ENCODE data around the gene ZNF519.
"Not testable (repeated sequence)": the region's sequence is repeated elsewhere in the genome, so short reads cannot be mapped to it uniquely, and the experiment has no call there.

Gene ZNF519

DNA sequence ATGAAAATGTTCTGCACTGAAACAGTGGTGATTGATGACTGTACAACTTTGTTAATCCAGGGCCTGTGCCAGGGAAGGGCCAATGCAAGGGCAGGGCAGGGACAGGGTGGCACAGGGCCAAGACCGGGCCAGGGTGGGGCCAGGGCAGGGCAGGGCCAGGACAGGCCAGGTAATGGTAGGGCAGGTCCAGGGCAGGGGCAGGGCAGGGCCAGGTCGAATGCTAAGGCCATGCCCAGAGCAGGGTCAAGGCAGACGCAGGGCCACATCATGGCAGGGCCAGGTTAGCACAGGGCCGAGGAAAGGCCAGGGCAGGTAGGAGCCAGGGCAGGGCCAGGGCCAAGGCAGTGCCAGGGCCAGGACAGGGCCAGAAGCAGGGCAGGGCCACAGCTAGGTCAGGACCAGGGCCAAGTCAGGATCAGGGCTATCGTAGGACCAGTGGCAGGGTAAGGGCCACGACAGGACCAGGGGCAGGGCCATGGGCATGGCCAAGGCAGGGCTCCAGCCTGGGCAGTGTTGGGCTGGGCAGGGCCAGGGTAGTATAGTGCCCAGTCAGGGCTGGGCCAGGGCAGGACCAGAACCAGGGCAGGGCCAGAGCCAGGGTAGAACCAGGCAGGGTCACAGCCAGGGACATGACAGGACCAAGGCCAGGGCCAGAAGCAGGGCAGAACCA is 38.3 kb upstream of the ZNF519 start:
- H3K9ac ChIP-seq (ENCODE audit: low read depth, low read length); H3K36me3 ChIP-seq (ENCODE audit: control insufficient read depth, insufficient read depth, low read length); H3K9me3 ChIP-seq (ENCODE audit: control insufficient read depth, insufficient read depth, low read length); H3K27me3 ChIP-seq (ENCODE audit: control insufficient read depth, insufficient read depth, low read length); H3K4me3 ChIP-seq (ENCODE audit: low read depth, low read length); H3K4me1 ChIP-seq (ENCODE audit: control insufficient read depth, insufficient read depth, low read length): not testable (repeated sequence)

DNA sequence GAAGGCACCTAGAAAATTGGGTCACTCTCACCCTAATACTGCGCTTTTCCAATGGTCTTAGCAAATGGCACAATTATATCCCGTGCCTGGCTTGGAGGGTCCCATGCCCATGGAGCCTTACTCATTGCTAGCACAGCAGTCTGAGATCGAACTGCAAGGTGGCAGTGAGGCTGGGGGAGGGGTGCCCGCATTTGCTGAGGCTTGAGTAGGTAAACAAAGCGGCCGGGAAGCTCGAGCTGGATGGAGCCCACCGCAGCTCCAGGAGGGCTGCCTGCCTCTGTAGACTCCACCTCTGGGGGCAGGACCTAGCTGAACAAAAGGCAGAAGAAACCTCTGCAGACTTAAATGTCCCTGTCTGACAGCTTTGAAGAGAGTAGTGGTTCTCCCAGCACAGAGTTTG is 30.7 kb upstream of the ZNF519 start:
- not testable (repeated sequence) for H3K4me3 ChIP-seq (ENCODE audit: low read depth, low read length); H3K9ac ChIP-seq (ENCODE audit: low read depth, low read length); H3K4me1 ChIP-seq (ENCODE audit: control insufficient read depth, insufficient read depth, low read length); H3K36me3 ChIP-seq (ENCODE audit: control insufficient read depth, insufficient read depth, low read length); H3K9me3 ChIP-seq (ENCODE audit: control insufficient read depth, insufficient read depth, low read length); H3K27me3 ChIP-seq (ENCODE audit: control insufficient read depth, insufficient read depth, low read length)

DNA sequence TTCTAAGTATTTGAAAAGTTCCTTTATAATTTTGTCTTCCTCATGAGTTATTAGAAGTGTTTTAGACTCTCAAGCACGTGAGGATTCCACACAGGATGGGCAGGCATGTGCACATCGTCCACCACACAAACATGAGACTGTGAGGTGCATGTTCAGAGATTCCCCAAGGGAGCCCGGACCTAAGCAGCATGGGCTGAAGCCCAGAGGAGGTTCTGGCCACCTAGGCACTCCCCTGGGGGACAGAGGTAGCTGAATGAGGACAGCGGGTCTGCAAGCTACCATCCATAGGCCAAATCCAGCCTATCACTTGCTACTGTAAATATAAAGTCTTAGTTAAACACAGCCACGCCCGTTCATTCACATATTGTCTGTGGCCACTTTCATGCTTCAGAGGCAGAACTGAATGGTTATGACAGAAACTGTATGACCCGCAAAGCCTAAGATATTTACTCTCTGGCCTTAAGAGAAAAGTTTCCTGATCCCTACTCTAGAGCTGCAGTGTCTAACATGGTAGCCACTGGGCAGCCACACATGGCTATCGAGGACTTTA is 19.4 kb upstream of the ZNF519 start:
- H3K27me3 ChIP-seq (ENCODE audit: control insufficient read depth, insufficient read depth, low read length); H3K4me1 ChIP-seq (ENCODE audit: control insufficient read depth, insufficient read depth, low read length); H3K36me3 ChIP-seq (ENCODE audit: control insufficient read depth, insufficient read depth, low read length); H3K9ac ChIP-seq (ENCODE audit: low read depth, low read length); H3K4me3 ChIP-seq (ENCODE audit: low read depth, low read length); H3K9me3 ChIP-seq (ENCODE audit: control insufficient read depth, insufficient read depth, low read length): not testable (repeated sequence)

DNA sequence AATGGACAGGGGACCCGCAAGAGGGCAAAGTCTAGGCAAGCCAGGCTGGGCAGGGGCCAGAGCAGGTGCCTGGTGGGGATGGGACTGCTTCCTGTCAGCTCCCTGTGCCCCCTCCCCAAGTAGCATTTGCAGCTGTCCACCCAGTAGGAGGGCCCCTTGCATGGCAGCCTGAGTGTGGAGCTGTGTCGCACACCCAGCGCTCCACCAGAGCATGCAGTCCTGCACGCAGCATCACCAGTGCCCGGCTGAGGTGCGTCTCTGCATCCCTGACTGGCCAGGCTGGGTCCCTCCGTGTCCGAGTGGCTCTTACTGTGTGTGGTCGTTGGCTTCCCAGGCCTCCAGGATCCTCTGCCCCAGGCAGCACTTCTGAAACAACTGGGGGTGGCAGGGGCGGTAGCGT is 18.5 kb upstream of the ZNF519 start:
- H3K4me3 ChIP-seq (ENCODE audit: low read depth, low read length); H3K9ac ChIP-seq (ENCODE audit: low read depth, low read length); H3K27me3 ChIP-seq (ENCODE audit: control insufficient read depth, insufficient read depth, low read length); H3K4me1 ChIP-seq (ENCODE audit: control insufficient read depth, insufficient read depth, low read length); H3K36me3 ChIP-seq (ENCODE audit: control insufficient read depth, insufficient read depth, low read length); H3K9me3 ChIP-seq (ENCODE audit: control insufficient read depth, insufficient read depth, low read length): not testable (repeated sequence)

DNA sequence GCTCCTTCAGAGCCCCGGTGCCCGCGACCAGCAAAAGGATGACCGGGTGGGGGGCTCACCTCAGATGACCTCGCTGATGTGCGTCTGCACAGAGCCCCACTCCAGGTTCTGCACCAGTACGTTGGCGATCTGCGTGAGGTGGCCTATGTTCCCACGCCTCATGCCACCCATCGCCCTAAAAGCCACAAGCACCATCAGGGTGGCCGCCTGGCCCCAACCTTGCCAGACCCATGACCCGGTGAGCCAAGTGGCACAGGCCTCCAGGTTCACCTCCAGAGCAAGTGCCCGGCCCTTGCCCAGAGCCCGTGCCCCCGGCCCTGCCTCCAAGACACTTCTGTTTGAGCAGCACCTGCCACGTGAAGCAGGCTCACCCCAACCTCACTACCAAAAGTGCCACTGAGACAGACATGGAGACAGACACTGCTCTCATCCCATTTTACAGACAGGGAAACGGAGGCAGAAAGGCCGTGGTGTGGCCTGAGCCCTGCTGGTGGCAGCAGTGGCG is 17.7 kb upstream of the ZNF519 start:
- not testable (repeated sequence) for H3K9me3 ChIP-seq (ENCODE audit: control insufficient read depth, insufficient read depth, low read length); H3K9ac ChIP-seq (ENCODE audit: low read depth, low read length); H3K4me1 ChIP-seq (ENCODE audit: control insufficient read depth, insufficient read depth, low read length); H3K27me3 ChIP-seq (ENCODE audit: control insufficient read depth, insufficient read depth, low read length); H3K4me3 ChIP-seq (ENCODE audit: low read depth, low read length); H3K36me3 ChIP-seq (ENCODE audit: control insufficient read depth, insufficient read depth, low read length)

DNA sequence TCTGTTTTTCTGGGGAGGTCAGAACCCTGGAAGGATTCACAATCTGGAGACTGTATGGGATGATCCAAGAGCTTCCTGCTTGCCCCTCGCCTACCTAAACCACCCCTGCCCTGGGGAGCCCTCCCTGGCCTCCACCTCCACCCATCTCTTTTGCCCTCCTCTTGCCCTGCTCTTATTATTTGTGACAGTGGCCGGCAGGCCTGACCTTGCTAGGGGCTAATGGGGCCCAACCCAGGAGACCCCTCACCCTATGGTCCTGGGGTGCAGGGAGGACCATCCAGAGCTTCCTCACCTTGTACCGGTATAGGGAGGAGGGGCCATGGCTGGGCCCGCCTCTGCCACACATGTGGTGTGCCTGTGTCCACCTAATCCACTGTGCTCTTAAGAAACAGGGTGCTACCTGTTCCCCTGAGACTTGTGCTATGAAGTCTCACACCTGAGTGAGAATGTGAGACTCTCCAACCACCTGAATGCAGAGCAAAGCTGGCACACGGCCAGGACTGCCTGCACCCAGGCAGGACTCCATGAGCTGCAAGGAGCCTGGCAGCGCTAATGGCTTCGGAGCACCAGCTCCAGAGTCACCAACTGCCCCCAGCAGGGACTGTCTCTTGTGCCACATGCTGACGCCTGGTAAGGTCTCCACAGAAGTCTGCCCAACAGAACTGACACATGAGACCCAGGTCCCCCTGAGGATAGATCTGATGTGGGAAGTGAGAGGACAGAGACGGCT is 17.1 kb upstream of the ZNF519 start:
- not testable (repeated sequence) for H3K9ac ChIP-seq (ENCODE audit: low read depth, low read length); H3K9me3 ChIP-seq (ENCODE audit: control insufficient read depth, insufficient read depth, low read length); H3K4me3 ChIP-seq (ENCODE audit: low read depth, low read length); H3K4me1 ChIP-seq (ENCODE audit: control insufficient read depth, insufficient read depth, low read length); H3K27me3 ChIP-seq (ENCODE audit: control insufficient read depth, insufficient read depth, low read length); H3K36me3 ChIP-seq (ENCODE audit: control insufficient read depth, insufficient read depth, low read length)

DNA sequence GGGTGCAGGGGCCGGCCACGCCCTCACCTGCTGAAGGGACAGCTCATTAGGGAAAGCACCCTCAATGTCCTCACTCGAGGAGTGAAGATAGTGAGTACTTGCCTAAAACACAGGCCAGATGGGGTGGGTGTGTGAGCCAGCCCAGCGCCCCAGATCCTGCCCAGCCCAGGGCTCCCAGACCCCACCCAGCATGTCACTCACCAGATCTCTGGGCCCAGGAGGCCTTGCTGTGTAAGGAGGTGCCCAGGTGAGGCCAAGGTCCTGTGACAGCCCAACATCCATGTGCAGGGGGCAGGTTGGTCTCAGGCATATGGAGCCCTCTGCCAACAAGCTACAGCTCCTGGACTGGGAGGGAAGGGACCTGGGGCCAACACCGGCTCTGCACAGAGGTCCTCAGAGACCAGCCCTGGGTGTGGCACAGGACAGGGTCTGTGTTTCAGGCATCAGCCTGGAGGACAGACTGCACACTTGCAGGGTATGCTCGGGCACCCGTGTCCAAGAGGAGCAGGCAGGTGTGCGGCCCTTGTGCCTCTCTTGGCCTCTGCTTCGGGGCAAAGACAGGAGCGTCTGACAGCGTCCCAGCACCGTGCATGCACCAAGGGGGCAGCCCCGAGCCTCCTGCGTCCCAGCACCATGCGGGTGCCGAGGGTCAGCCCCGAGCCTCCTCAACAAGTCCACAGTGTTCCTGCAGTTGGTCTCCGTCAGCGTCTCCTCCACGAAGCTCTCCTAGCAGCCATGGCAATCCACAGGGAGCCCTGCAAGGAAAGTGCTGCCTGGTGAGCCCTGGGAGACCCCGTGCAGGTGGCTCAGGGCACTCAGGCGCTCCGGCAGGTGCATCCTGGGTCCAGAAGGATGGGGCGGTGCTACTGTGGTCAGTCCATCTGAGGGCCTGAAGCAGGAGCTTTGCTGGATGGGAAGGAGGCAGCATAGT is 16.0 kb upstream of the ZNF519 start:
- H3K4me1 ChIP-seq (ENCODE audit: control insufficient read depth, insufficient read depth, low read length), result not testable (repeated sequence)

DNA sequence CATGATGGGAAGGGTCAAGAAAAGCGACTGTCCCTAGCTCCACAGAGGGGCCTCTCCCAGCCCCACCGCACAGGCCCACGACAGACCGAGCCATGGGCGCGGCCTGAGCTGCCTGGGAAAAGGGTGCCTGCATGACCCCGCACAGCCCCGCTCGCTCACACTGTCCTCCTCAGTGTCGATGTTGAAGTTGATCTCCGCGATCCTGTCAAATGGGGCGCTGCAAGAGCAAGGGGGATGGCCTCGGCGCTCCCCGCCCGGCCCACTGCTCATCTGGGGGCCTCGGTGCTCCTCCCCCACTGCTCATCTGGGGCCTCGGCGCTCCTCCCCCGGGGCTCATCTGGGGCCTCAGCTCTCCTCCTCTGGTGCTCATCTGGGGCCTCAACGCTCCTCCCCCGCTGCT is 14.5 kb upstream of the ZNF519 start:
- H3K4me3 ChIP-seq (ENCODE audit: low read depth, low read length); H3K27me3 ChIP-seq (ENCODE audit: control insufficient read depth, insufficient read depth, low read length); H3K9me3 ChIP-seq (ENCODE audit: control insufficient read depth, insufficient read depth, low read length); H3K4me1 ChIP-seq (ENCODE audit: control insufficient read depth, insufficient read depth, low read length); H3K36me3 ChIP-seq (ENCODE audit: control insufficient read depth, insufficient read depth, low read length); H3K9ac ChIP-seq (ENCODE audit: low read depth, low read length): not testable (repeated sequence)

More for the DNA sequence above, 16.0 kb upstream of the ZNF519 start:
- H3K36me3 ChIP-seq (ENCODE audit: control insufficient read depth, insufficient read depth, low read length); H3K4me3 ChIP-seq (ENCODE audit: low read depth, low read length); H3K9ac ChIP-seq (ENCODE audit: low read depth, low read length); H3K27me3 ChIP-seq (ENCODE audit: control insufficient read depth, insufficient read depth, low read length); H3K9me3 ChIP-seq (ENCODE audit: control insufficient read depth, insufficient read depth, low read length): not testable (repeated sequence)

DNA sequence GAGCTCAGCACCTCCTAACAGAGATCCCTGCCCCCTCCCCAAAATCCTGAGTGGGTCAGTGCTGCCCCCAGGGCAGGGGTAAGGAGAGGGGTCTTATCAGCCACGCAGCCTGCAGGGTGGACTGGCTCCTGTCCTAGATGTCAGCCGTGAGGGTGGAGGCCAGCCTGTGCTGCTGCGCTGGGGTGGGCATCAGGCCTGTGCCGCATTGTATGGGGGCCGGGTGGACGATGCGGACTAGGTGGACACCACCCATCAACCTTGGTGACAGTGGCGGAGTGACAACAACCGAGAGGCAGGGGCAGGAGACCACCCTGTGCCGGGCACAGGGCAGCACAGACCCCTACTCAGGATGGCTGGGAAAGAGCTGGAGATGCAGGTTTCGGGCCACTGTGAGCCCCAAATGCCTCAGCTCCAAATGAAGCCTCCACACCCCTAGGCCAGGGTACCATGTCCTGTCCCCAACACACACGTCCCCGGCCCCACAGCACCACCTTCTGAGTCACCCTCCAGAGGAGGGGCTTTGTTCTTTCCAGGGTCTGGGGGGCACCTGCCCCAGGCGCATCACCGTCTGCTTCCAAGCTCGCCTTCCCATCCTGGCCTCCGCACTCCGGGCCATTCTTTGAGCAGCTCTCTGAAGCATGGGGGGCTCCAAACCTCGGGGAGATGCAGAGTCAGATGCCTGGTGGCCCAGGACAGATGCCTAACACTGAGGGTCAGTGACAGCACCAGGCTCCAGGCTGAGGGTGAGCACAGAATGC is 13.5 kb upstream of the ZNF519 start:
- H3K4me1 ChIP-seq (ENCODE audit: control insufficient read depth, insufficient read depth, low read length); H3K27me3 ChIP-seq (ENCODE audit: control insufficient read depth, insufficient read depth, low read length); H3K9ac ChIP-seq (ENCODE audit: low read depth, low read length); H3K36me3 ChIP-seq (ENCODE audit: control insufficient read depth, insufficient read depth, low read length); H3K4me3 ChIP-seq (ENCODE audit: low read depth, low read length); H3K9me3 ChIP-seq (ENCODE audit: control insufficient read depth, insufficient read depth, low read length): not testable (repeated sequence)

DNA sequence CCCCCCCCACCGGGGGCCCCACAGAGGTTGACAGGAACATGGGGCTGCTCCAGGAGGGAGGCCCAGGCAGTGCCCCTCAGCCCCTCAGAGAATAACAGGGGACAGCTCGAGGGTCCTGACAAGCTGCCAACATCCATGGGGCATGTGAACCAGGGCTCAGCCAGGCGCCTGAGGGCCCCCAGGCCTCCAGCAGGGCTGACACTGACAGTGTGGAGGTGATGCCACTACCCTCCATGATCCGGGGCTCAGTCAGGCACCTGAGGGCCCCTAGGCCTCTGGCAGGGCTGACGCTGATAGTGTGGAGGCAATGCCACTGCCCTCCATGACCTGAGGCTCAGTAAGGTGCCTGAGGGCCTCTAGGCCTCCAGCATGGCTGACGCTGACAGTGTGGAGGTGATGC is 12.8 kb upstream of the ZNF519 start:
- not testable (repeated sequence) for H3K36me3 ChIP-seq (ENCODE audit: control insufficient read depth, insufficient read depth, low read length); H3K4me3 ChIP-seq (ENCODE audit: low read depth, low read length); H3K9ac ChIP-seq (ENCODE audit: low read depth, low read length); H3K4me1 ChIP-seq (ENCODE audit: control insufficient read depth, insufficient read depth, low read length); H3K9me3 ChIP-seq (ENCODE audit: control insufficient read depth, insufficient read depth, low read length); H3K27me3 ChIP-seq (ENCODE audit: control insufficient read depth, insufficient read depth, low read length)

DNA sequence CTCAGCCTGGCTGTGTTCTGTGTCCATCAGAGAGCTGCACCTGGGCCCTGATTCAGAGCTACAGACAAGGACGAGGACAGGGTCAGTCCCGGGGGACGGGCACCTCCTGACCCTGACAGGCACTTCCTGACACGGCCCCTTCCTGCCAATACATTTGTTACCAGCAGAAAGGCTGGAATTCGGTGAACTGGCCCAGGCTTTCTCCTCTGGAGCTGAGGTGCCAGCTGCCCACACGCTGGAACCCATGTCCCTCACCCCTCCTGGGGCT is 12.3 kb upstream of the ZNF519 start:
- H3K27me3 ChIP-seq (ENCODE audit: control insufficient read depth, insufficient read depth, low read length), result no peaks in the 10 kb centered on the region
- H3K36me3 ChIP-seq (ENCODE audit: control insufficient read depth, insufficient read depth, low read length), result no peaks in the 10 kb centered on the region
- H3K4me1 ChIP-seq (ENCODE audit: control insufficient read depth, insufficient read depth, low read length), result no peaks in the 10 kb centered on the region
- no peaks in the 10 kb centered on the region for H3K9me3 ChIP-seq (ENCODE audit: control insufficient read depth, insufficient read depth, low read length)
- no peak overlapping the region for H3K9ac ChIP-seq (ENCODE audit: low read depth, low read length)
- no peak overlapping the region for H3K4me3 ChIP-seq (ENCODE audit: low read depth, low read length)

Measured in iPS-15b (cell line).